Brain pericyte (primary cell): ENCODE data around the gene LGALS9C.
"Not testable (repeated sequence)": the region's sequence is repeated elsewhere in the genome, so short reads cannot be mapped to it uniquely, and the experiment has no call there.

Experiments used
- DNase-seq: peaks from one replicate; pipeline ENCODE4 v3.0.0-alpha.2; 2012; ENCODE audit warnings: low read depth, low spot score

The LGALS9C gene

DNA sequence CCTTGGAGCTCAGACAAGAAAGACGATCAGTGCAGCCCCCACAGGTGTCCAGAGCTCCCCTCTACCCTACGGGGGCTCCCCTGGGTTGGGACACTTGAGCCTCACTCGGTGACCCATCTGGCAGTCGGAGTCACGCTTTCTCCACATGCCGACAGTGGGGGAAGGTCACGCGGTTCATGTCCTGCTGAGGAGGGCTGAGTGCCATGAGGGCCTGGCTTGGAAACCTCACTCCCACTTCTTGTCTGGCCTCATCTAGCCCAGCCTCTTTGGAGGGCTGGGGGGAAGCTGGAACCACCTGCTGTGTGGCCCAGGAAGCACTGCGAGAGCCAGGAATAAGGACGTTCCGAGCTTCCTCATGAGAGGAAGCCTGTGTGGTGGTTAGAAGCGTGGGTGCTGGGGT, 1.8 kb downstream of the LGALS9C start:
- not testable (repeated sequence) for DNase-seq

DNA sequence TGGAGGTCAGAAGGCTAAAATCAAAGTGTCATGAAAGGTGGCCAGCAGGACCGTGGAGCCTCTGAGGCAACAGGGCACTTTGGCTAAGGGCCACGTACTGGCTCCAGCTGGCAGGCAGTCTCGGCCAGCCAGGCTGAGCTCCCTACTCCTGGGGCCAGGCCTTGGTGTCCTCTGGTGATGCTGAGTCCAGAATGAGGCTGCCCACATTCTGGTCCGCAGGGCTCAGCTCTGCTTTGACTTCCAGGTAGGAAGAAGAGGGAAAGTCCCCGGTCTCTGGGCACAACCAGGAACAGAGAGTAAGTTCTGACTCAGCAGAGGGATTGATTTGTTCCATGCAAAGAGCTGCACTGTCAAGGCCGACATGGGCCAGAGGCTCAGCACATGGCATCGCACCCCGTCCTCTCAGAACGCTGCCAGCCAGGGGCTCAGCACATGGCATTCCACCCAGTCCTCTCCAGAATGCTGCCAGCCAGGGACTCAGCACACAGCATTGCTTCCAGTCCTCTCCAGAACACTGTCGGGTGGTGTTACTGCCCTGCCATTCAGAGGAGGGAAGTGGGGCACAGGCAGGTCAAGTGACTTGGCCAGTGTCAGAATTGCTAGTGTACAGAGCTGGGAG, 2.5 kb downstream of the LGALS9C start:
- not testable (repeated sequence) for DNase-seq

DNA sequence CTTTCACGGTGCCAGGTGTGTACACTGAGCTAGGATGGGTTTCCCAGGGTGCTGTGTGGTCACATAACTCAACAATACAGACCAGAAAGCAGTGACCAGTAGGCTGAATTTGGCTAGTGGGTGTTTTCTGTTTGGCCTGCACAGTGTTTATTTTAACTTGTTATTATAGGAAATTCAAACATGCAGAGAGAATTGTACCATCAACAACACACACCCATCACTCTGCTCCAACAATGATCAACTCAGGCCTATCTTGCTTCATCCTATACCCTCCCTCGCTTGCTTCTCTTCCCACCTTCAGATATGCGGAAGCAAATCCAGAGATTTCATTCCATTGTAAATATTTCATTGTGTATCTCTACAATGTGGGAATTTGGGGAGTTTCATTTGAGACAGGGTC, 5.2 kb downstream of the LGALS9C start:
- DNase-seq = not testable (repeated sequence)

DNA sequence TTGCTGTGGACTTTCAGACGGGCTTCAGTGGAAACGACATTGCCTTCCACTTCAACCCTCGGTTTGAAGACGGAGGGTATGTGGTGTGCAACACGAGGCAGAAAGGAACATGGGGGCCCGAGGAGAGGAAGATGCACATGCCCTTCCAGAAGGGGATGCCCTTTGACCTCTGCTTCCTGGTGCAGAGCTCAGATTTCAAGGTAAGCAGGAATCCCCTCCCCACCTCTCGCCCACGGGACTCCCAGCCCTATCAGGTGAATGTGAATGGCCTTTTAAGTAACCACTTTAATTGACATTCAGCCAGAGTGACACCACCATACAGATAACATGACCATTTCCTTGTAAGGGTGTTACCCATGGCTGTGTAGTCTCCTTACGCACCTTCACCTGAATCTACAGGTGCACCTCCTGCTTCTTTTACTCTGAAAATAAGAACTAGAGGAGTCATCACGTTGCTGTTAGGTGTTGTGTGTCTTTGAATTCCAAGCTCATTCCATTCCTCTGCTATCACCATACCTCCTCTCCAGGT, 9.4 kb downstream of the LGALS9C start:
- not testable (repeated sequence) for DNase-seq

DNA sequence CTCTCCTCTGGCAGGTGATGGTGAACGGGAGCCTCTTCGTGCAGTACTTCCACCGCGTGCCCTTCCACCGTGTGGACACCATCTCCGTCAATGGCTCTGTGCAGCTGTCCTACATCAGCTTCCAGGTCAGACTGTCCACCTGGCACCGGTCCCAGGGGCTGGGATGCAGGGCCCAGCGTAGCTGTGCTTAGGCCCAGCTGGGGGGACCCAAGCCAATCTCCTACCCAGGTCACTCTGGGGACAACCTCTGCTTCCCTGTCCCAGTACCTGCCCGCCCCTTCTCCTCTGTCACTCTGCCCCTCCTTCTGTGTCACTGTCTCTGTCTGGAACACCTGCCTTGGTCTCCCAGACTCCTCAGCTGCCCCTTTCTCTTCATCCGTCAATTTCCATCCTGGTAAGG, 11.0 kb downstream of the LGALS9C start:
- not testable (repeated sequence) for DNase-seq

DNA sequence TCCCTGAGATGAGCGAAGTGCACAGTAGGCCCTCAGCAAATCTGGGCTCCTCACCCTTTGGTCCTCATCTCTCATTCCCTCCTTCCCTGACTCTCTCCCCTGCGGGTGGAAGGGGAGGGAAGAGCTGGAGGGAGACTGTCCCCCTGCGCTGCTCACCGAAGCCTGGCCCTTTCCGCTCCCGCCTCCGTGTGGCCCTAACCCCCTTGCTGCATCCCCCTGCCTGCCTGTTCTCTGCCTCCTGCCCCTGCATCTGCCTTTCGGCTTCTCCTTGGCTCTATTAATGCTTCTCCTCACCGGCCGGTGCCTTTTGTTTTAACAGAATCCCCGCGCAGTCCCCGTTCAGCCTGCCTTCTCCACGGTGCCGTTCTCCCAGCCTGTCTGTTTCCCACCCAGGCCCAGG, 12.0 kb downstream of the LGALS9C start:
- not testable (repeated sequence) for DNase-seq

DNA sequence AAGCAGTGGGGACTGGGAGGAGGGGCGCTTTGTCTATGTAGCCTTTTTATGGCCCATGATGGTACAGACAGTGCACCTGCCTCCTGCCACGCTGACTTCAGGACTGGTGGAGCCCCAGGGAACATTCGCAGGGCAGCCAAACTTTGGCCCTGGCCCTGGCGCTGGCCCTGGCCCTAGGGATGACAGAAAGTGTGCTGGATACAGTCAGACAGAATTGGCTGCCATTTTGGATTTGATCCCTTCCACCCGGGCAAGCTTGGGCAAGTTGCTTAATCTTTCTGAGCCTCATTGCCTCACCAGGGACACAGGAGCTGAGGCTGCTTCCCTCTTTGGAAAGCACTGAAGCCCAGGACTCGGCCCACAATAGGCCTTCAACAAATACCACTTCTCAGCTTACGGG, 13.4 kb downstream of the LGALS9C start:
- DNase-seq = not testable (repeated sequence)

DNA sequence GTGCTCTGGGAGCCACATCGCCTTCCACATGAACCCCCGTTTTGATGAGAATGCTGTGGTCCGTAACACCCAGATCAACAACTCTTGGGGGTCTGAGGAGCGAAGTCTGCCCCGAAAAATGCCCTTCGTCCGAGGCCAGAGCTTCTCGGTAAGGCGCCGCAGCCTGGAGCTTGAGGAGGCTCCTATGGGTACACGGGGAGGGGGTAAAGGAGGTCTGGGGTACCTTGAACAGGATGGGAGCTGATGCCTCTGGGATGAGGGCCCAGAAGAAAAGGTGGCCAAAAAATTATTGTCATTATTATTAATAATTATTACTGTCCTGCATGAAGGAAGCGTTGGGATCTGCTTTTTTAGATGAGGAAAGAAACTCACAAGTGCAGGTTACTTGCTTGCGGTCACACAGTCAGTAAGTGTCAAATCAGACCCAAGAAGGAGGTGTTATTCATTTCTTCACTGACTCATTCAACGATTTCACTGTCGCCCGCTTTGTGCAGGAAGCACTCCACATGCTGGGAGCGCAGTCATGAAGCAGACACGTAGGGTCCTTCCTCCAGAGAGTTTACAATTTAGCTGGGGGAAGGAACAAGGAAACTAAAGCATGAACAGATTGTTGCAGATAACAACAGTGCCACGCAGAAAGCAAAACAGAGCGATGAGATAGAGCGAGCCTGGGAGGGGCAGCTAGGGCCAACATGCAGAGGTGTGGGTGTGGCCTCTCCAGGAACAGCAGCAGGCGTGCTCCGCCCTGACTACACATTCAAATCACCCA, 16.3 kb downstream of the LGALS9C start:
- DNase-seq = not testable (repeated sequence)

DNA sequence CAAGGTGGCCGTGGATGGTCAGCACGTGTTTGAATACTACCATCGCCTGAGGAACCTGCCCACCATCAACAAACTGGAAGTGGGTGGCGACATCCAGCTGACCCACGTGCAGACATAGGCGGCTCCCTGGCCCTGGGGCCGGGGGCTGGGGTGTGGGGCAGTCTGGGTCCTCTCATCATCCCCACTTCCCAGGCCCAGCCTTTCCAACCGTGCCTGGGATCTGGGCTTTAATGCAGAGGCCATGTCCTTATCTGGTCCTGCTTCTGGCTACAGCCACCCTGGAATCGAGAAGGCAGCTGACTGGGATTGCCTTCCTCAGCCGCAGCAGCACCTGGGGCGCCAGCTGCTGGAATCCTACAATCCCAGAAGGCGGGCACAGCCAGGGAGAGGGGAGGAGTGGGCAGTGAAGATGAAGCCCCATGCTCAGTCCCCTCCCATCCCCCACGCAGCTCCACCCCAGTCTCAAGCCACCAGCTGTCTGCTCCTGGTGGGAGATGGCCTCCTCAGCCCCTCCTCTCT, 17.7 kb downstream of the LGALS9C start:
- DNase-seq = not testable (repeated sequence)

DNA sequence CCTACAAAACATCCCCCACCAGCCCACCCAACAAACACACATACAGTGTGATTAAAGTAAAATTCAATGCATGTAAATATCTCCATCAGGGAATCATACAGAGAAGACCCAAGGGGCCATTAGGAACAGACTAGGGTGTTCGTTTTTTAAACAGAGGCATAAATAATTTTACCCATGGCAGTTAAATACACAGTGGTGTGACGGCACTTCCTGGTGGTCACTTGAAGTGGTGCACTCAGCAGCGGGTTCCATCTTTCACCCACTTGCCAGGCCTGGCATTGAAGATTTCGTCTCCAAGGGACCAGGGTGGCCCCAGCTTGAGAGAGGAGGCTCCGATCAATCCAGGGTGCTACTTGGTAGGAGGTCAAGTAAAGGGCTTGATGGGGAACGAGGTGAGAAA, 20.5 kb downstream of the LGALS9C start:
- DNase-seq = not testable (repeated sequence)

DNA sequence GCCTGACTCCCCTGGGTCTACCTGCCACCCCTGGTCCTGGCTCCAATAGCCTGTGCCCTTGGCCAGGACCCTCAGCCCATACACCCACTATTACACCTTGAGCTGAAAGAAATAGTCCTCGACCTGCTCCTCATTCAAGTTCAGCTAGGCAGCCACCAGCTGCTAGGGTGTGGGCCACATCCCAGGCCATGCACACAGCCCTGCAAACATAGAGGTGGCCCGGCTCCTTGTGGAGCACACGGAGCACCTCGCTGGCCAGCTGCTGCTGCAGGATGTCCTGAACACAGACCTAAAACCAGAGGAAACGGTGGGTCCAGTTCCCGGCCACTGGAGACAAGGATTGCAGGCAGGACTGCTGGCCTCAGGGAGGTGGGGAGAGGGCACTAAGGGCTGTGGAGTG, 22.5 kb downstream of the LGALS9C start:
- DNase-seq = not testable (repeated sequence)

DNA sequence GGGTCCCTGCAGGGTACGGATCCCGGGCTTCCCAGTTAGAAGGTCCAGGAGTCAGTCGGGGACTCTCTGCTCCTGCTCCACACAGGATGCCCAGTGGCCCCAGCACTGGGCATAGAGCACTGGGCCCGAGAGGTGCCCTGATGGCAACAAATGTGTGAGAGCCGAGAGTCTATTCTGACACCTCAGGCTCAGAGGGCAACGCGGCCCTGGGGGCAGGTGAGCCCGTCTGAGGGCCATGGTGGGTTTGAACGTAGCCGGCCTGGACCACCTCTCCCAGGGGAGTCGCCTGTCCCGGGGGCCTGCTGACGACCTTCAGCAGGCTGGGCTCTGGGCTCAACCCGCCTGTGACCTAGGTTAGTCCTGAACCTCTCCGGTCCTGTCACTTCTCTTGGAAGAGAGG, 23.2 kb downstream of the LGALS9C start:
- not testable (repeated sequence) for DNase-seq

DNA sequence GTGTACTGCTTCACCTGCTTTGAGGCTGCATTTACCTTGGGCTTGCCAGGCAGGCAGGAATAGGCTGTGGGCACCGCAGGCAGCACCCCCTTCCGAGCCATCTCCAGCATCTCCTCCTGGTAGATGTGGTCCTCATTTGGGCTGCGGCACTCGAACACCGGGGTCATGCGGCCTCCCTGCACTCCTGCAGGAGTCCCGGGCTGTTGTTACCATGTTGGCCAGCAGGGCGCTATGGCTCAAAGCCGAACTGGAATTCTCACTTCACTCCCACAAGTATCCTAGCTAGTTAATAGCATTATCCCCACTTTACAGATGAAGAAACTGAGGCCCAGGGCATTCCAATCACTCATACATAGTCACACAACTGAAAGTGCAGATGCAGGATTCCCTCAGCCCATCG, 23.7 kb downstream of the LGALS9C start:
- DNase-seq = not testable (repeated sequence)

DNA sequence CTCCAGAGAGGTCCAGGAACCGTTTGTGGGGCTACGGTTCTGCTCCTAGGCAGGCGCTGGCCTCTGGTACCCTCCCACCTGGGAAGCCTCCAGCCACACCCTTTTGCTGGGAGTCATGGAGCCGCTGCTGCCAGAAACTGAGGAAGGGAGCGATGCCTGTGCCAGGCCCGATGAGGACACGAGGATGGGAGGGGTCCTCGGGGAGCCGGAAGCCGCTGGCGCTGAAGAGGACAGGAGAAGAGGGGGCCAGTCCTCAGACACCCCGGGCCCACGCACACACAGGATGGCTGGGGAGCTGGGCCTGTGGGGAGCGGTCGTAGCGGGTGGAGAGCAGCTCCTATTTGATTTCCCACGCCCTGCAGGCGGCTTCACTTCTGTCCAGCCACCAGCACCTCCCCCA, 24.2 kb downstream of the LGALS9C start:
- DNase-seq = not testable (repeated sequence)

DNA sequence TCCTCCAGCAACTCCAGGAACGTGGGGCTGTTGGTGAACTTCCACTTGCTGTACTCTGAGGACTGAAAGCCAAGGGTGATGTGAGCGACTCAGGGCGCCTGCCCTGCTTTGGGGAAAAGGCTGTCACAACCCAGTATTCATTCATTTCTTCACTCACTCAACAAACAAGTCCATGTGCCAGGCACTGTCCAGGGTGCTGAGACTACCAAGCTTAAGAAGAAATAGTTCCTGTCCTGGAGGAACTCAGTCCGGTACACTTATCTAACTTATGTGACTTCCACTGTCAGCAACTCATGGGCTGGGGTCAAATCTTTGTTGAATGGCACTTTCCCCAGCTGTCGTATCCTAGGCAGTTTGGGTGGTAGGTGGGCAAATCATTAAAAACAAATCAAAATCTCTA, 26.6 kb downstream of the LGALS9C start:
- not testable (repeated sequence) for DNase-seq

DNA sequence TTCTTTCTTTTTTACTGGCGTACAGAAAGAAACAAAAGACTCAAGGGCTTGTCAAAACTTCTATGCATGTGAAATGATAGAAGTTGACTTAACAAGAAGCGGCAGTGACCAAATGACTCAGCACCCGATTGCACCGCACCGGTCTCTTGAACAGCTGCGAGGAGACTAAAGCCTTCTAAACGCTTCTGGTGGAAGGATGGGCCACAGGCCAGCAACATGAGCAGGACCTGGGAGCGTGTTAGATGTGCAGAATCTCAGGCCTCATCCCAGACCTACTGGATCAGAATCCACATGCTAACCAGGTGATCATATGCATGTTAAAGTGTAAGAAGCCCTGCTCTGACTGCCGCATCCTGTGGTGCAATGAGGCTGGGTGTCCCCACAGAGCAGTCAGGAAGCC, 31.1 kb downstream of the LGALS9C start:
- DNase-seq = not testable (repeated sequence)

DNA sequence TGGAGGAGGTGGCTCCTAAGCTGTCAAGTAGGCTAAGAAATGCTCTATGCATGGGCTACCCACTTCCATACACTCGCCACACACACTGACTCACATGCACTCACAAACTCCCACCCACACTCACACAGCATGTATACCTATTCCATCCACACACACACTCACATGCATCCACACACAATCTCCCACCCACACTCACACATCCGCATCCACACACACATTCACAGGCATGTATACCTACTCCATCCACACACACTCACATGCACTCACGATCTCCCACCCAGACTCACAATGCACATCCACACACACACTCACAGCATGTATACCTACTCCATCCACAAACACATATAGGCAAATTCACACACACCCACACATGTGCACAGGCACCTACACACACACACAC, 32.1 kb downstream of the LGALS9C start:
- DNase-seq = not testable (repeated sequence)

DNA sequence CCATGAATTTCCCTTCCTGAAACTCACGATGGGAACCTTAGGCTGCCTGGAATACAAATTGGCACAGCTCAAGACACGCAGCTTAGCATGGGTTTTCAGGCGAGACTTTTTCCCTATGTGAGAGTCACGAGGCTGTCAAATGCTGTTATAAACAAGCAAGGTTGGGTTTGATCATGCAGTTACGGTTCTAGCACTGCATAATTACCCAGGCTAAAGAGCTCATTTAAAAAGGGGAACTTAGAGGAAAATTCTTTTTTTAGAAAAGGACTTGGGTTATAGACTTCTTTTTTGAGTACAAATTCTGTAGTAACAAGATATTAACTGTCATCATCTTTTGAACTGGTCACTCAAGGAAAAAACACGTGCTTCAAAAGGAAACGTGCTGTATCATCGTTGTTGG, 44.5 kb downstream of the LGALS9C start:
- DNase-seq = not testable (repeated sequence)

DNA sequence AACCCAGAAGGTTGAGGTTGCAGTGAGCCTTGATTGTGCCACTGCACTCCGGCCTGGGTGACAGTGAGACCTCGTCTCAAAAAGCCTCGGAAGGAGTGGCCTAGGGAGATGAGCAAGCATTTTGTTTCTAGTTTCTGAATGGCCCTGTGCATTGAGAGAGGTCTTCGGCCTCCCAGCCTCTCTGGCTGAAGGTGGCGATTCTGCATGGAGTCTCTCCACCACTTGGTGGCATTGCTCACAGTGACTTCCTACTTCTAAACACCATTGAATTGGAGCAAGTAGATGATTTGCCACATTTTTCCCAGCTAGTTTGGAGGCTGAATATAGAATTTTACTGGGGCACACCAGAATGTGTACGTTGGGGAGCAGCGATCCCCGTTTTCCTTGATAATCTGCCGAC, 48.4 kb downstream of the LGALS9C start:
- DNase-seq = not testable (repeated sequence)

DNA sequence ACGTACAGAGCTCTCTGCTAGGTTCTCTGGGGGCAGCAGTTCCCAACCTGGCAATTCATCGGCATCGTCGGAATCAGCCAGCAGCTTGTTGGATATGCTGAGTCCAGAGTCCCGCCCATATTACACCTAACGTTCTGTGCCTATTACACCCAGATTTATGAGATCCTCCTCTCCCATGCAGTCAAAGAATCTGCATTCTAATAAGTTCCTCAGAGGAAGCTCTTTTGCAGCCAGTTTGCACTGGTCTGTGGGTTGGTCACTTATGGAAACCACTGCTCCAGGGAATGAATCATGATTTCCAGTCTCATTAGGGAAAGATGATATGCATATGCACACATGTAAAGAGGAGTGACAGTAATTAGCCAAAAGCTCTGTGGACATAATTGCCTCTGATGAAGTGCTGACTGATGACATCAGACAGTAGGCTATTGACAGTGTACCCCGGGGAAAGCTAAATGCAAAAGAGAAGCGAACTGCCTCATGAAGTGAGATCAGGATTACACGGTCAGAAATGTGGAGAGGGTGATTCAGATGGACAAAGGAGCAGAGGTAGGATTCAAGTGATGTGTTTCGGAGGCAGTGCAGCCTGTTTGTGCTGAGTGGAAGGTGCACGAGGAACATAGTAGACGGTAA, 49.7 kb downstream of the LGALS9C start:
- not testable (repeated sequence) for DNase-seq

DNA sequence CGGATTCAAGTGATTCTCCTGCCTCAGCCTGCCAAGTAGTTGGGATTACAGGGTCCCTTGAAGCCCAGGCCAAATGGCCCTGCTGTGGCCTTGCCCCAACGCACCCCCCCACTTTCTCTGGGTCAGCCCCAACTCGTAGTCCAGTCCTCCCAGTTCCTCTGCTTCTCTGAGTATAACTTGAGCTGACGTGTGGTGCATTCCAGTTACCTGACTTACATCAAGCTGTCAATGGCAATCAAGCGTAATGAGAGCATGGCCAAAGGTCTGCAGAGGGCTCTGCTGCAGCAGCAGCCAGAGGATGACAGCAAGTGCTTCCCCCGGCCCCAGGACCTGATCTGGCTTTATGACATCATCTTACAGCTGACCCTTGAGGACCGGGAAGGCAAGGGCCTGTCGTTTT, 50.8 kb downstream of the LGALS9C start:
- not testable (repeated sequence) for DNase-seq

DNA sequence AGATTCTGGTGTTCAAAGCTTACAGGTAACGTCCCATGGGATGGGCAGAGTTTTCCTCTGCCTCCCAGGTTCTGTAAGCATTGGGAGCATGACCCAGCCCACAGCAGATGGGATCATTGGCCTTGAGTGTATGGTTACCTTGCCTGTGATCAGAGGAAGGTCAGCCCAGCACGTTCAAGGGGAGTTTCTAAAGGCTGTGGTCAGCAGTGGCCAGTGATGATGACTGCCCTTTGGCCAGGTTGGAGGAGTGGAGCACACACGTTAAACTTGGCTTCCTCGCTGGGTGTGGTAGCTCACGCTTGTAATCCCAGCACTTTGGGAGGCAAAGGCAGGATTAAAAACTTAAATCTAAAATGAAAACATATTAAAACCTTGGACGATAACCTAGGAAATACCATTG, 51.8 kb downstream of the LGALS9C start:
- DNase-seq = not testable (repeated sequence)
